Ureter (tissue), 1 donor: ENCODE results near the gene C19orf53. TPM values are rescaled to one million over a fixed set of nuclear protein-coding genes. Genes with fewer than 3 reads are reported as not detected.

Experiments used
- DNase-seq: peaks from one replicate; pipeline ENCODE4 v3.0.0-alpha.2; 2020; ENCODE audit warnings: low spot score
- total RNA-seq: library from RNA; stranded (reverse); gene quantifications from one replicate; pipeline ENCODE4 v1.2.4, GENCODE V29; 2023
- donor health status: DM: yes; HTN: yes; CAD: no.

Gene C19orf53
- total RNA-seq, 1 donor from 2014 or later = 78.2 TPM

GRCh38 chr19:13795595-13796300, 21.5 kb downstream of the C19orf53 start:
- no peak for DNase-seq

- peak; percentile 79 for DNase-seq
Measured at GRCh38 chr19:13796301-13797057, 22.2 kb downstream of the C19orf53 start.

- no peak for DNase-seq
Measured at GRCh38 chr19:13797058-13797440, 22.8 kb downstream of the C19orf53 start.

- no peak for DNase-seq
Measured at GRCh38 chr19:13797870-13798269, 23.6 kb downstream of the C19orf53 start.

- DNase-seq = no peak
Measured at GRCh38 chr19:13799669-13800068, 25.4 kb downstream of the C19orf53 start.

GRCh38 chr19:13803038-13803437, 28.8 kb downstream of the C19orf53 start:
- peak; percentile 79 for DNase-seq

- DNase-seq = no peak
Measured at GRCh38 chr19:13804830-13805683, 30.8 kb downstream of the C19orf53 start.

GRCh38 chr19:13806728-13807127, 32.5 kb downstream of the C19orf53 start:
- no peak for DNase-seq

GRCh38 chr19:13807421-13808021, 33.3 kb downstream of the C19orf53 start:
- DNase-seq = no peak

GRCh38 chr19:13808856-13809255, 34.6 kb downstream of the C19orf53 start:
- no peak for DNase-seq

GRCh38 chr19:13812544-13812943, 38.3 kb downstream of the C19orf53 start:
- DNase-seq = no peak

GRCh38 chr19:13813147-13813546, 38.9 kb downstream of the C19orf53 start:
- DNase-seq = no peak

GRCh38 chr19:13814550-13814949, 40.3 kb downstream of the C19orf53 start:
- no peak for DNase-seq

- no peak for DNase-seq
Measured at GRCh38 chr19:13817018-13817614, 42.9 kb downstream of the C19orf53 start.

GRCh38 chr19:13817615-13818371, 43.5 kb downstream of the C19orf53 start:
- no peak for DNase-seq

GRCh38 chr19:13819238-13819637, 45.0 kb downstream of the C19orf53 start:
- DNase-seq = no peak

GRCh38 chr19:13821292-13821691, 47.0 kb downstream of the C19orf53 start:
- no peak for DNase-seq

GRCh38 chr19:13823256-13823655, 49.0 kb downstream of the C19orf53 start:
- DNase-seq = no peak

- no peak for DNase-seq
Measured at GRCh38 chr19:13823901-13824300, 49.6 kb downstream of the C19orf53 start.

- DNase-seq = no peak
Measured at GRCh38 chr19:13824703-13825102, 50.4 kb downstream of the C19orf53 start.
